Mucosa of descending colon (tissue), 3 donors: Measurements from ENCODE around the gene MEF2C. TPM values are rescaled to one million over a fixed set of nuclear protein-coding genes. Genes with fewer than 3 reads are reported as not detected.
A peak's percentile ranks its signal among the peaks of the same experiment; 100 is the strongest.

Experiments used
- ATAC-seq: fragments of 200-7000 bp; cut with Tn5 transposase; one replicate; pipeline ENCODE4 v1.9.1; 2020; ENCODE audit warnings: mild to moderate bottlenecking, moderate library complexity
- DNase-seq, 3 donors: peaks; one replicate each; pipeline ENCODE4 v3.0.0-alpha.2; 2020
- H3K36me3 ChIP-seq: fragments of 200-600 bp; one replicate; pipeline ENCODE4 v1.8.0; 2021; ENCODE audit warnings: low read depth, mild to moderate bottlenecking
- H3K4me1 ChIP-seq: fragments of 200-600 bp; one replicate; pipeline ENCODE4 v1.8.0; 2021; ENCODE audit warnings: low read depth, mild to moderate bottlenecking
- H3K4me3 ChIP-seq: fragments of 200-600 bp; one replicate; pipeline ENCODE4 v1.8.0; 2021; ENCODE audit warnings: mild to moderate bottlenecking
- H3K9me3 ChIP-seq: fragments of 200-600 bp; one replicate; pipeline ENCODE4 v1.8.0; 2021; ENCODE audit warnings: mild to moderate bottlenecking
- CTCF ChIP-seq: fragments of 200-600 bp; IDR thresholded peaks from one replicate; pipeline ENCODE4 v1.8.0; 2022; ENCODE audit warnings: antibody characterized with exemption, mild to moderate bottlenecking
- intact Hi-C, 2 donors: fragments of 100-400 bp; cut with DNase I in 1 of 2; cut with micrococcal nuclease in 1 of 2; formaldehyde crosslinking; loops; one replicate each; pipeline versions ENCODE4 v1.11.0 to v1.11.1; 2022; cut with DNase I, micrococcal nuclease
- total RNA-seq, 3 donors: library from RNA; stranded (reverse); fragmentation: NEBNext Ultra II Directional in 2 of 3; extraction: Animal tissue kit (Norgen Biotek cat#: 25700) in 2 of 3; gene quantifications; one replicate each; pipeline versions ENCODE4 v1.2.1 to v1.2.4, GENCODE V29; 2021 to 2023
- donor health status: DM: no; HTN: no; CAD: no; lungs with moderate emphysema.
- donor health status: DM: no; HTN: no; CAD: no.
- donor health status: DM: no; HTN: yes; CAD: no.

The MEF2C gene
- total RNA-seq, 3 donors from 2014 or later, result 19.3 to 44.0 (median 32.6) TPM

GRCh38 chr5:88780736-88781135, 102.2 kb downstream of the MEF2C start:
- ATAC-seq (no peak), DNase-seq (no peak)

GRCh38 chr5:88778736-88779135, 104.2 kb downstream of the MEF2C start:
- Histone ChIP-seq H3K4me3 (no peak overlapping the region), H3K9me3 (no peaks in the 10 kb centered on the region), H3K36me3 (no peaks in the 10 kb centered on the region), H3K4me1 (no peaks in the 10 kb centered on the region)
- no peak for DNase-seq
- intact Hi-C loops, result no loop called here
- no peak for ATAC-seq
- no peak for TF ChIP-seq CTCF

More at GRCh38 chr5:88780736-88781135, 102.2 kb downstream of the MEF2C start:
- intact Hi-C loops, result no loop called here
- Histone ChIP-seq H3K9me3 (no peaks in the 10 kb centered on the region), H3K4me3 (no peak overlapping the region), H3K36me3 (no peaks in the 10 kb centered on the region), H3K4me1 (peaks cover 10% of the 10 kb centered on the region)
- no peak for TF ChIP-seq CTCF

- H3K4me3 ChIP-seq, result no peak overlapping the region
- H3K36me3 ChIP-seq, result no peaks in the 10 kb centered on the region
- peak; percentile 64 to 67 (median 66) for DNase-seq
- no peaks in the 10 kb centered on the region for H3K4me1 ChIP-seq
- H3K9me3 ChIP-seq, result no peaks in the 10 kb centered on the region
- no peak for TF ChIP-seq CTCF
- peak; percentile 94 for ATAC-seq
- intact Hi-C loops, result no loop called here
These were observed 106.3 kb downstream of the MEF2C start for GRCh38 chr5:88776692-88777091.

GRCh38 chr5:88772831-88773230, 110.2 kb downstream of the MEF2C start:
- intact Hi-C loops, result no loop called here
- Histone ChIP-seq H3K36me3 (no peaks in the 10 kb centered on the region), H3K4me1 (no peaks in the 10 kb centered on the region), H3K4me3 (no peak overlapping the region), H3K9me3 (no peaks in the 10 kb centered on the region)
- ATAC-seq (no peak), DNase-seq (no peak)
- TF ChIP-seq CTCF, result no peak

GRCh38 chr5:88772047-88772446, 110.9 kb downstream of the MEF2C start:
- intact Hi-C loops, result no loop called here
- no peak for TF ChIP-seq CTCF
- Histone ChIP-seq H3K9me3 (no peaks in the 10 kb centered on the region), H3K4me3 (no peak overlapping the region), H3K36me3 (no peaks in the 10 kb centered on the region), H3K4me1 (no peaks in the 10 kb centered on the region)
- no peak for ATAC-seq
- no peak for DNase-seq
